ENCODE results near the gene GADD45G. TPM values are rescaled to one million over a fixed set of nuclear protein-coding genes. Genes with fewer than 3 reads are reported as not detected.

Gene GADD45G
- total RNA-seq, 1 donor from 2014 or later = 5.2 TPM

GRCh38 chr9:89601856-89602562, 2.8 kb upstream of the GADD45G start:
- Mint-ChIP-seq H3K36me3 (ENCODE audit: low read depth, unreplicated experiment) (no peaks in the 10 kb centered on the region), H3K27me3 (ENCODE audit: low read depth, unreplicated experiment) (peaks cover 39% of the 10 kb centered on the region), H3K9me3 (ENCODE audit: unreplicated experiment) (no peaks in the 10 kb centered on the region), H3K4me1 (ENCODE audit: low read depth, unreplicated experiment) (peaks cover 10% of the 10 kb centered on the region), H3K27ac (ENCODE audit: unreplicated experiment) (no peak overlapping the region), H3K4me3 (ENCODE audit: unreplicated experiment) (no peak overlapping the region)
- Histone ChIP-seq H3K4me2 (ENCODE audit: low read length) (no peak overlapping the region), H3K9me3 (ENCODE audit: insufficient read depth, low read depth, low read length) (no peaks in the 10 kb centered on the region), H3K79me2 (ENCODE audit: insufficient read depth, low read length) (no peaks in the 10 kb centered on the region), H2AFZ (ENCODE audit: low read depth, low read length) (no peak overlapping the region), H3K4me1 (ENCODE audit: insufficient read depth, low read length) (peaks cover 36% of the 10 kb centered on the region), H3K4me3 (ENCODE audit: insufficient read depth, low read depth, low read length) (no peak overlapping the region), H3K27me3 (ENCODE audit: insufficient read depth, low read length) (peaks cover 27% of the 10 kb centered on the region), H3K36me3 (ENCODE audit: insufficient read depth, low read length) (no peaks in the 10 kb centered on the region), H4K20me1 (ENCODE audit: insufficient read depth, low read length) (no peaks in the 10 kb centered on the region), H3K27ac (ENCODE audit: low read depth, low read length) (no peak overlapping the region), H3K9ac (ENCODE audit: low read length) (no peak overlapping the region)
- DNase-seq (ENCODE audit: low read depth) = no peak
- TF ChIP-seq CTCF (IDR thresholded peaks at IDR 0.05; ENCODE audit: insufficient read depth, low read depth, low read length) (no peak), EZH2 (IDR thresholded peaks at IDR 0.05; ENCODE audit: insufficient read depth, low read length) (no peak)
- no peak for FAIRE-seq

- DNase-seq (ENCODE audit: low read depth) (peak; percentile 60), FAIRE-seq (no peak)
- H3K9me3 ChIP-seq (ENCODE audit: insufficient read depth, low read depth, low read length) = no peaks in the 10 kb centered on the region
- H3K27me3 ChIP-seq (ENCODE audit: insufficient read depth, low read length) = peaks cover 27% of the 10 kb centered on the region
- peak; percentile 90 for TF ChIP-seq CTCF (IDR thresholded peaks at IDR 0.05; ENCODE audit: insufficient read depth, low read depth, low read length)
- peak; percentile 65 for TF ChIP-seq EZH2 (IDR thresholded peaks at IDR 0.05; ENCODE audit: insufficient read depth, low read length)
- H3K4me1 ChIP-seq (ENCODE audit: insufficient read depth, low read length) = peaks cover 36% of the 10 kb centered on the region
- H3K79me2 ChIP-seq (ENCODE audit: insufficient read depth, low read length) = no peaks in the 10 kb centered on the region
- peaks cover 31% of the 10 kb centered on the region for H3K27me3 Mint-ChIP-seq (ENCODE audit: low read depth, unreplicated experiment)
- peak overlapping the region; percentile 81 for H3K4me3 Mint-ChIP-seq (ENCODE audit: unreplicated experiment)
- no peak overlapping the region for H3K4me3 ChIP-seq (ENCODE audit: insufficient read depth, low read depth, low read length)
- H2AFZ ChIP-seq (ENCODE audit: low read depth, low read length) = no peak overlapping the region
- peaks cover 14% of the 10 kb centered on the region for H3K4me1 Mint-ChIP-seq (ENCODE audit: low read depth, unreplicated experiment)
- no peak overlapping the region for H3K27ac Mint-ChIP-seq (ENCODE audit: unreplicated experiment)
- no peaks in the 10 kb centered on the region for H4K20me1 ChIP-seq (ENCODE audit: insufficient read depth, low read length)
- no peak overlapping the region for H3K9ac ChIP-seq (ENCODE audit: low read length)
- H3K9me3 Mint-ChIP-seq (ENCODE audit: unreplicated experiment) = no peaks in the 10 kb centered on the region
- H3K36me3 ChIP-seq (ENCODE audit: insufficient read depth, low read length) = no peaks in the 10 kb centered on the region
- peak overlapping the region; percentile 96 for H3K4me2 ChIP-seq (ENCODE audit: low read length)
- H3K36me3 Mint-ChIP-seq (ENCODE audit: low read depth, unreplicated experiment) = no peaks in the 10 kb centered on the region
- no peak overlapping the region for H3K27ac ChIP-seq (ENCODE audit: low read depth, low read length)
These were observed 1.6 kb upstream of the GADD45G start for GRCh38 chr9:89602978-89603766.

All from astrocyte (in vitro differentiated cells and primary cell).